GM13977 (cell line): ENCODE measurements around the gene SYCP2L.

Source experiments
- DNase-seq: peaks from one replicate; pipeline ENCODE4 v3.0.0; 2012; ENCODE audit warnings: low spot score
- in situ Hi-C: fragments of 300-500 bp; cut with MboI; formaldehyde crosslinking; loops from one replicate; pipeline ENCODE4 v1.12.0; 2022; ENCODE audit warnings: low sequenced_read_pairs, low pct_unique_long_range_greater_than_20kb, mixed read lengths, inconsistent platforms; ENCODE audit not compliant: unreplicated experiment
- TF ChIP-seq, protein P1 (sequence below): IDR thresholded peaks from 2 replicates; pipeline ENCODE4 v1.5.1; 2012; ENCODE audit warnings: mild to moderate bottlenecking, control low read depth; ENCODE audit not compliant: insufficient read depth; ENCODE audit errors: extremely low read depth, missing control alignments

SYCP2L gene

DNA sequence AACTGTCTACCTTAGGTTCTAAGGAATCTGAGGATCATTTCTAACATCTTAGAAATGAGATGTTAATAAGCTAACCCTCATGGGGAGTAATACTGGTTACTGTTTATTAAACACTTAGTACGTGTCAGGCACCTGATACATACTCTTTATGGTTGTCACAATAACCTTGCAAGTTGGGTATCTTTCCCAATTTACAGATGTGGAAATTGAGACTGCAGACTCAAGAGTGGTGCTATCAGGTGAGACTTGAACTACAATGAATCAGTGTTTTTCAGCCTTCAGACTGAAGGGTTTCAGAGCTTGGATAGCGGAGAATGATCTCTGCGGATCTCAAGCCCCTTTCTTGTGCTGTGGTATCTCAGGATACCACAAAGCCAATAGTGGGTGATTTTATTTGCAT, 130.2 kb downstream of the SYCP2L start:
- no peak for DNase-seq
- TF ChIP-seq, protein P1, sequence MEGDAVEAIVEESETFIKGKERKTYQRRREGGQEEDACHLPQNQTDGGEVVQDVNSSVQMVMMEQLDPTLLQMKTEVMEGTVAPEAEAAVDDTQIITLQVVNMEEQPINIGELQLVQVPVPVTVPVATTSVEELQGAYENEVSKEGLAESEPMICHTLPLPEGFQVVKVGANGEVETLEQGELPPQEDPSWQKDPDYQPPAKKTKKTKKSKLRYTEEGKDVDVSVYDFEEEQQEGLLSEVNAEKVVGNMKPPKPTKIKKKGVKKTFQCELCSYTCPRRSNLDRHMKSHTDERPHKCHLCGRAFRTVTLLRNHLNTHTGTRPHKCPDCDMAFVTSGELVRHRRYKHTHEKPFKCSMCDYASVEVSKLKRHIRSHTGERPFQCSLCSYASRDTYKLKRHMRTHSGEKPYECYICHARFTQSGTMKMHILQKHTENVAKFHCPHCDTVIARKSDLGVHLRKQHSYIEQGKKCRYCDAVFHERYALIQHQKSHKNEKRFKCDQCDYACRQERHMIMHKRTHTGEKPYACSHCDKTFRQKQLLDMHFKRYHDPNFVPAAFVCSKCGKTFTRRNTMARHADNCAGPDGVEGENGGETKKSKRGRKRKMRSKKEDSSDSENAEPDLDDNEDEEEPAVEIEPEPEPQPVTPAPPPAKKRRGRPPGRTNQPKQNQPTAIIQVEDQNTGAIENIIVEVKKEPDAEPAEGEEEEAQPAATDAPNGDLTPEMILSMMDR: no peak
- in situ Hi-C loops: no loop called here

DNA sequence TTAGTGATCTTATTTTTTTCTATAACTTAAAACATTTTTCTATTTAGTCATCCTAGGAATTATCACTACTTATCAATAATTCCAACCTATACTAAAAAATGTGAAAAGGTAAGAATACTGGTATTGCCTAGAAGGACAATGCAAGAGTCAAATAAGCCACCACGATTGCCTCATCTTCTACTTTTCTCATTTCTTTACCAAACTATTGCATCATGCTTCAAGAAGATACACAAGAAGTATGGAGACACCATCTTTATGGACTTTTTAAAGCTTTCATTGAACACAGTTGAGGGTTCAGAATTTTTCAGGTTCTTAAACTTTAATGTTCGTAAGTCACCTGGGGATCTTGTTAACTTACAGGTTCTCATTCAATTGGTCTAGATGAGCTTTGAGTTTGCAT, 131.4 kb downstream of the SYCP2L start:
- no peak for DNase-seq
- in situ Hi-C loops: no loop called here
- TF ChIP-seq, protein P1: no peak

DNA sequence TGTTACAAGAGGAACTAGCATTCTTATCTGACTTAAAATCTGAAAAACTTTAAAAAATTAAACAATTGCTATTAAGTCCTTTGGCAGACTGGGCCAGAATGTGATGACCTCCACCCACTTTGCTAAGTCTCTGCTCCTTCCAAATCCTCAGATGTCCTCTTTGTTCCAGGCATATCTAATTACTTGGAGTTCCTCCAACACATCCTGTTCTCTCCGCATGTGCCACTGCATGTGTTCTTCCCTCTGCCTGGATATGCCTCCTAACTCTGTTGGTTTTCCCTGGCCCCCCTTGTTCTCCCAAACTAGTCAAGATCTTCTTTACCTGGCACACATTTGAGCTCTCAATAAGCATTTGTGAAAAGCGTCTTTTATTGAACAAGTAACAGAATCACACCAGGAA, 134.2 kb downstream of the SYCP2L start:
- TF ChIP-seq, protein P1: no peak
- in situ Hi-C loops: no loop called here
- DNase-seq: no peak

DNA sequence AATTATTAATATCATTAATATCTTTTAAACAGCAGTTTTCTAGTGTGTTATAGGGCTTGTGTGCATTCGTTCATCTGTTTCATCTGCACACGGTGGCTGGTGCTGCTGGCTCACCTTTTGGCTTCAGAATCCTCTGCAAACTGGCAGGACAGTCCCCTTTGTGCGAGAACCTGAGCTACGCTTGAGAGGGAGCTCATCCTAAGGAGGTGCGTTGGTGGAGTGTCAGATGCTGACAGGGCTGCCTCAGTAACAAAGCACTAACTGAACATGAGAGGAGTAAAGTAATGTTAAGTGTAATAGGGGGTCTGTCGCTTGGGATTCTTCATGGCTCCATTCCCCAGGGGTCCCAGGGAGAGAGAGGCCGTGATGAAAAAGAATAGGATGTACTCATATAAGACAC, 134.9 kb downstream of the SYCP2L start:
- no peak for DNase-seq
- TF ChIP-seq, protein P1: no peak
- in situ Hi-C loops: no loop called here

DNA sequence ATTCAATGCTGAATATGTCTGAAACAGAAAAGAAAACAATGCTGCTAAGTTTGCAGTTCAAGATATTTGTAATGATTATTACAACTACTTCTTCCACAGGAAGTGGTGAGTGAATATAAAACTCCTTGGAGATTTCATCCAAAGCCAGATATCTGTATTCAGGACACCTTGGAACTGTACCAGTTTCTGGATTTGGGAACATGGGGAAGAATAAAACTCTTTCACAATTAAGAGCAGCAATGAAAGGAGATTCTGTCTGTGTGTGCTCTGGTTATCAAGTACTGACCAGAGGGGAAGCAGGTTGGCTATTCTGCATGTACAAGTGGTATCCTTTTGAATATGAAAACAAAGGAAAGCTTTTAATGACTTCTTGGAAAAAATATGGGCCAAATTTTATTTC, 136.2 kb downstream of the SYCP2L start:
- TF ChIP-seq, protein P1: no peak

More for the DNA sequence above, 136.2 kb downstream of the SYCP2L start:
- in situ Hi-C loops: no loop called here
- no peak for DNase-seq
